RWPE1 (cell line): ENCODE measurements around the gene SIX4.

Experiments used
- CTCF ChIA-PET: fragments of 350-600 bp; sonication (Branson Sonifier 250); formaldehyde crosslinking; extraction: SDS; loops from one replicate; lab custom pipeline; 2021; lab: Yijun Ruan, JAX
- POLR2A ChIA-PET: fragments of 400-600 bp; formaldehyde crosslinking; extraction: SDS; loops from one replicate; lab custom pipeline; 2020; ENCODE audit warnings: antibody characterized with exemption; ENCODE audit not compliant: low non-redundant PET; lab: Yijun Ruan, JAX
- DNase-seq: peaks from one replicate; pipeline ENCODE4 v3.0.0; 2012; ENCODE audit warnings: low spot score
- H3K27ac ChIP-seq: fragments of 450-650 bp; 2 replicates; pipeline ENCODE4 v1.5.1; 2017
- CTCF ChIP-seq: fragments of 450-650 bp; conservative IDR thresholded peaks from 2 replicates; pipeline ENCODE4 v1.5.1; 2017; ENCODE audit warnings: low read depth, mild to moderate bottlenecking

SIX4 gene

GRCh38 chr14:60670989-60671388 lies 53.2 kb downstream of the SIX4 start:
- no peak overlapping the region for H3K27ac ChIP-seq
- POLR2A ChIA-PET: no interaction called here

GRCh38 chr14:60668431-60669112 lies 55.6 kb downstream of the SIX4 start:
- POLR2A ChIA-PET: no interaction called here
- CTCF ChIA-PET: no interaction called here
- DNase-seq: no peak
- H3K27ac ChIP-seq: no peak overlapping the region
- TF ChIP-seq CTCF: no peak

More at GRCh38 chr14:60670989-60671388, 53.2 kb downstream of the SIX4 start:
- CTCF ChIA-PET: no interaction called here
- DNase-seq: no peak
- TF ChIP-seq CTCF: no peak

- ChIA-PET POLR2A (no interaction called here), CTCF (interaction anchor here (0.6 kb wide), 1 partner anchor 35 kb away, joined by 7 read pairs; no protein-coding TSS in a partner anchor)
- no peak for TF ChIP-seq CTCF
- no peak overlapping the region for H3K27ac ChIP-seq
- DNase-seq: no peak
Measured at GRCh38 chr14:60665177-60665550, 59.0 kb downstream of the SIX4 start.

- no peak for DNase-seq
- ChIA-PET POLR2A (no interaction called here), CTCF (no interaction called here)
- no peak for TF ChIP-seq CTCF
- no peak overlapping the region for H3K27ac ChIP-seq
Measured at GRCh38 chr14:60662982-60663381, 61.2 kb downstream of the SIX4 start.

- no peak for TF ChIP-seq CTCF
- DNase-seq: no peak
- ChIA-PET POLR2A (no interaction called here), CTCF (no interaction called here)
- no peak overlapping the region for H3K27ac ChIP-seq
Measured at GRCh38 chr14:60661721-60662120, 62.4 kb downstream of the SIX4 start.
